GM21390 (cell line): ENCODE measurements around the gene SAPCD1.

Experiments
- ATAC-seq: cut with Tn5 transposase; IDR thresholded peaks from one replicate; pipeline ENCODE4 v1.9.1; 2021; ENCODE audit not compliant: unreplicated experiment

The SAPCD1 gene

GRCh38 chr6:31729515-31729978, 32.9 kb upstream of the SAPCD1 start:
- ATAC-seq, result peak; percentile 45

GRCh38 chr6:31729979-31730630, 32.4 kb upstream of the SAPCD1 start:
- ATAC-seq, result peak; percentile 33

- no peak for ATAC-seq
Observed at GRCh38 chr6:31730631-31731086, 31.8 kb upstream of the SAPCD1 start.

GRCh38 chr6:31732029-31732428, 30.4 kb upstream of the SAPCD1 start:
- no peak for ATAC-seq

- no peak for ATAC-seq
Observed at GRCh38 chr6:31733734-31734133, 28.7 kb upstream of the SAPCD1 start.

GRCh38 chr6:31734247-31734820, 28.1 kb upstream of the SAPCD1 start:
- ATAC-seq, result no peak

- no peak for ATAC-seq
Observed at GRCh38 chr6:31734821-31735406, 27.5 kb upstream of the SAPCD1 start.

GRCh38 chr6:31736021-31736767, 26.3 kb upstream of the SAPCD1 start, which contains the start of gene CLIC1:
Gene CLIC1, minus strand, starts transcription at chr6:31736530. Its CDS starts 230 bp downstream, at chr6:31736300.
- no peak for ATAC-seq

GRCh38 chr6:31736768-31737314, 25.6 kb upstream of the SAPCD1 start:
- ATAC-seq, result no peak

- ATAC-seq, result no peak
Observed at GRCh38 chr6:31737315-31737990, 25.0 kb upstream of the SAPCD1 start.

GRCh38 chr6:31737991-31738979, 24.2 kb upstream of the SAPCD1 start:
- ATAC-seq, result no peak

- peak; percentile 69 for ATAC-seq
Observed at GRCh38 chr6:31739639-31740396, 22.6 kb upstream of the SAPCD1 start, which contains the start of gene MSH5. Gene MSH5, plus strand, starts transcription at chr6:31740005. Its CDS starts 462 bp downstream, at chr6:31740467.

GRCh38 chr6:31740397-31741223, 21.8 kb upstream of the SAPCD1 start:
- no peak for ATAC-seq

- ATAC-seq, result no peak
Observed at GRCh38 chr6:31741815-31742214, 20.6 kb upstream of the SAPCD1 start.

- no peak for ATAC-seq
Observed at GRCh38 chr6:31742894-31743293, 19.6 kb upstream of the SAPCD1 start.

GRCh38 chr6:31744422-31744821, 18.0 kb upstream of the SAPCD1 start:
- ATAC-seq, result no peak

GRCh38 chr6:31749301-31750036, 13.0 kb upstream of the SAPCD1 start:
- ATAC-seq, result no peak
